ENCODE data around the gene SKAP1.

DNA sequence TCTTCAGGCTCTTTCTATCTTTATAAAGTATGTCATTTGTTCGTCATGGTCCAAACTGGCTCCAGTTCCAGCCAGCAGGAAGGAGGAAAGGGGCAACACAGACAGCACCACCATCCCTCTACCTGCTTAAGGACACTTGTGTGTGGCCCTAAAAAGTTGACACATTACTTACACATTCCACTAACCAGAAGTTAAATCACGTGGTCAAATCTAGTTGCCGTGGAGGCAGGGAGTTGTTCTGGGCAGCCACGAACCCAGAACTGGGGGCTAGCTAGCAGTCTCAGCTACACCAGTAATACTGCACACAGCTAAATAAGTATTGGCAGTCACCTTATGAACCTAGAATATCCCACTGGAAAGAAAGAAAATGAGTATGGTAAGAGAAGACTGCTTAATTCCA is 218.2 kb downstream of the SKAP1 start:
- TF ChIP-seq, protein P1, sequence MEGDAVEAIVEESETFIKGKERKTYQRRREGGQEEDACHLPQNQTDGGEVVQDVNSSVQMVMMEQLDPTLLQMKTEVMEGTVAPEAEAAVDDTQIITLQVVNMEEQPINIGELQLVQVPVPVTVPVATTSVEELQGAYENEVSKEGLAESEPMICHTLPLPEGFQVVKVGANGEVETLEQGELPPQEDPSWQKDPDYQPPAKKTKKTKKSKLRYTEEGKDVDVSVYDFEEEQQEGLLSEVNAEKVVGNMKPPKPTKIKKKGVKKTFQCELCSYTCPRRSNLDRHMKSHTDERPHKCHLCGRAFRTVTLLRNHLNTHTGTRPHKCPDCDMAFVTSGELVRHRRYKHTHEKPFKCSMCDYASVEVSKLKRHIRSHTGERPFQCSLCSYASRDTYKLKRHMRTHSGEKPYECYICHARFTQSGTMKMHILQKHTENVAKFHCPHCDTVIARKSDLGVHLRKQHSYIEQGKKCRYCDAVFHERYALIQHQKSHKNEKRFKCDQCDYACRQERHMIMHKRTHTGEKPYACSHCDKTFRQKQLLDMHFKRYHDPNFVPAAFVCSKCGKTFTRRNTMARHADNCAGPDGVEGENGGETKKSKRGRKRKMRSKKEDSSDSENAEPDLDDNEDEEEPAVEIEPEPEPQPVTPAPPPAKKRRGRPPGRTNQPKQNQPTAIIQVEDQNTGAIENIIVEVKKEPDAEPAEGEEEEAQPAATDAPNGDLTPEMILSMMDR (IDR thresholded peaks at IDR 0.05) = no peak
- TF ChIP-seq POLR2A (IDR thresholded peaks at IDR 0.05) = no peak
- TF ChIP-seq EP300 (IDR thresholded peaks at IDR 0.05) = no peak

Measured in ovary (tissue), 3 donors.